Measurements from ENCODE around the gene CCDC127.
"Not testable (repeated sequence)": the region's sequence is repeated elsewhere in the genome, so short reads cannot be mapped to it uniquely, and the experiment has no call there.

DNA sequence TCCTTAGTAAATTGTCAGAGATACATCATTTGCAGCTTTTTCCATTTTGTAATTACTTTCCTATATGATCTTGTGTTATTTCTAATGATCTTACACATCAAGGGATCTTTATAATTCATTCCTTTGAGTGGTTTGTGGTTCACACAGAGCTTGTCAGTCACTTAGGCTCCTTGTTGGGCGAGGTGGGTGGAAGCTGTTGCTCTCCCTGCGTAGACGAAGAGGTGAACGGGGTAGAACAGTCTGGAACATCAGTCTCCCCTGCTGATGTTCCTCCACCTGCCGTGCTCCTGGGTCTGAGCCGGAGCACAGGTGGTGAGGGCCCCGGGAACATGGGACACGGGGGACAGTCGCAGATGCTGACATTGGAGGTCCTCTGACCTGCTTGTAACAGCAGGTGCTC lies 17.6 kb upstream of the CCDC127 start:
- TF ChIP-seq, protein P1, sequence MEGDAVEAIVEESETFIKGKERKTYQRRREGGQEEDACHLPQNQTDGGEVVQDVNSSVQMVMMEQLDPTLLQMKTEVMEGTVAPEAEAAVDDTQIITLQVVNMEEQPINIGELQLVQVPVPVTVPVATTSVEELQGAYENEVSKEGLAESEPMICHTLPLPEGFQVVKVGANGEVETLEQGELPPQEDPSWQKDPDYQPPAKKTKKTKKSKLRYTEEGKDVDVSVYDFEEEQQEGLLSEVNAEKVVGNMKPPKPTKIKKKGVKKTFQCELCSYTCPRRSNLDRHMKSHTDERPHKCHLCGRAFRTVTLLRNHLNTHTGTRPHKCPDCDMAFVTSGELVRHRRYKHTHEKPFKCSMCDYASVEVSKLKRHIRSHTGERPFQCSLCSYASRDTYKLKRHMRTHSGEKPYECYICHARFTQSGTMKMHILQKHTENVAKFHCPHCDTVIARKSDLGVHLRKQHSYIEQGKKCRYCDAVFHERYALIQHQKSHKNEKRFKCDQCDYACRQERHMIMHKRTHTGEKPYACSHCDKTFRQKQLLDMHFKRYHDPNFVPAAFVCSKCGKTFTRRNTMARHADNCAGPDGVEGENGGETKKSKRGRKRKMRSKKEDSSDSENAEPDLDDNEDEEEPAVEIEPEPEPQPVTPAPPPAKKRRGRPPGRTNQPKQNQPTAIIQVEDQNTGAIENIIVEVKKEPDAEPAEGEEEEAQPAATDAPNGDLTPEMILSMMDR (IDR thresholded peaks at IDR 0.05), result not testable (repeated sequence)
- TF ChIP-seq POLR2A (IDR thresholded peaks at IDR 0.05), result not testable (repeated sequence)

All from Peyer's patch (tissue), 4 donors.